Naive thymus-derived CD8-positive, alpha-beta T cell (primary cell): ENCODE measurements around the gene COX6B2. TPM values are rescaled to one million over a fixed set of nuclear protein-coding genes. Genes with fewer than 3 reads are reported as not detected.

Experiments
- ATAC-seq, 2 donors: fragments of 150-1000 bp; cut with Tn5 transposase in 1 of 2; sonication (Bioruptor Pico), chemical (Tn5 transposase) in 1 of 2; 1 replicate in 1 of 2; 2 replicates in 1 of 2; pipeline ENCODE4 v1.10.0; 2021; ENCODE audit warnings: mild to moderate bottlenecking in 2 of 2, moderate library complexity in 2 of 2
- POLR2A ChIA-PET: fragments of 350-600 bp; sonication (Branson Sonifier 250); formaldehyde crosslinking; loops from one replicate; lab custom pipeline; 2021; ENCODE audit warnings: antibody characterized with exemption; lab: Charles Lee
- DNase-seq, 10 donors: peaks; one replicate each; pipeline versions ENCODE4 v3.0.0 to v3.0.0-alpha.2; 2020 to 2022
- H3K27ac Mint-ChIP-seq, 10 donors: one replicate each; pipeline ENCODE4 v1.8.0; 2020 to 2022; ENCODE audit warnings: mild to moderate bottlenecking in 10 of 10, mixed read lengths in 10 of 10, moderate library complexity in 4 of 10, inconsistent platforms in 1 of 10
- H3K27me3 Mint-ChIP-seq, 5 donors: one replicate each; pipeline ENCODE4 v1.8.0; 2021 to 2022; ENCODE audit warnings: mixed read lengths in 5 of 5
- H3K36me3 Mint-ChIP-seq, 3 donors: one replicate each; pipeline ENCODE4 v1.8.0; 2020 to 2022; ENCODE audit warnings: mixed read lengths in 3 of 3, mild to moderate bottlenecking in 2 of 3, inconsistent platforms in 1 of 3
- H3K4me1 Mint-ChIP-seq, 4 donors: one replicate each; pipeline ENCODE4 v1.8.0; 2021 to 2022; ENCODE audit warnings: mixed read lengths in 4 of 4
- H3K4me3 Mint-ChIP-seq, 10 donors: one replicate each; pipeline ENCODE4 v1.8.0; 2020 to 2022; ENCODE audit warnings: mild to moderate bottlenecking in 10 of 10, mixed read lengths in 10 of 10, moderate library complexity in 6 of 10, inconsistent platforms in 1 of 10
- H3K9me3 Mint-ChIP-seq, 9 donors: one replicate each; pipeline ENCODE4 v1.8.0; 2020 to 2022; ENCODE audit warnings: mixed read lengths in 9 of 9, mild to moderate bottlenecking in 3 of 9, inconsistent platforms in 1 of 9, moderate library complexity in 1 of 9
- polyA plus RNA-seq, 3 donors: library from polyadenylated mRNA; unstranded; fragments of 300-500 nt; fragmentation: Illumina TruSeq; gene quantifications; one replicate each; pipeline ENCODE4 v1.2.3, GENCODE V29; 2021
- total RNA-seq, 8 experiments: library from RNA in 2 of 8; stranded (reverse) in 2 of 8; gene quantifications; one replicate each; pipeline ENCODE4 v1.2.3 and lab custom pipeline; 2021 to 2026

Gene COX6B2
- total and polyA plus RNA-seq, 5 experiments from 2014 or later: not detected

GRCh38 chr19:55314396-55314795, 40.1 kb downstream of the COX6B2 start:
- H3K27ac Mint-ChIP-seq: peak overlapping the region in 1 of 10 donors; percentile 37
- ATAC-seq (no peak), DNase-seq (no peak)
- POLR2A ChIA-PET: interaction anchor here (0.8 kb wide), 1 partner anchor 91 kb away, joined by 3 read pairs; no protein-coding TSS in a partner anchor
- H3K4me3 Mint-ChIP-seq: no peak overlapping the region
- peaks cover 0 to 3% (median 0%) of the 10 kb centered on the region in 4 donors for H3K4me1 Mint-ChIP-seq
- H3K27me3 Mint-ChIP-seq: no peaks in the 10 kb centered on the region
- peaks cover 0 to 3% (median 0%) of the 10 kb centered on the region in 9 donors for H3K9me3 Mint-ChIP-seq
- peaks cover 0 to 3% (median 0%) of the 10 kb centered on the region in 3 donors for H3K36me3 Mint-ChIP-seq

GRCh38 chr19:55312621-55313512, 41.7 kb downstream of the COX6B2 start:
- H3K9me3 Mint-ChIP-seq: peaks cover 0 to 3% (median 0%) of the 10 kb centered on the region in 9 donors
- H3K4me1 Mint-ChIP-seq: peaks cover 0 to 3% (median 0%) of the 10 kb centered on the region in 4 donors
- peaks cover 0 to 3% (median 2%) of the 10 kb centered on the region in 3 donors for H3K36me3 Mint-ChIP-seq
- H3K27ac Mint-ChIP-seq: no peak overlapping the region
- POLR2A ChIA-PET: interaction anchor here (1.0 to 1.9 kb wide), 2 partner anchors 11 to 26 kb away, joined by 3 to 4 read pairs; no protein-coding TSS in a partner anchor
- no peak overlapping the region for H3K4me3 Mint-ChIP-seq
- DNase-seq (no peak), ATAC-seq (no peak)
- H3K27me3 Mint-ChIP-seq: no peaks in the 10 kb centered on the region

DNA sequence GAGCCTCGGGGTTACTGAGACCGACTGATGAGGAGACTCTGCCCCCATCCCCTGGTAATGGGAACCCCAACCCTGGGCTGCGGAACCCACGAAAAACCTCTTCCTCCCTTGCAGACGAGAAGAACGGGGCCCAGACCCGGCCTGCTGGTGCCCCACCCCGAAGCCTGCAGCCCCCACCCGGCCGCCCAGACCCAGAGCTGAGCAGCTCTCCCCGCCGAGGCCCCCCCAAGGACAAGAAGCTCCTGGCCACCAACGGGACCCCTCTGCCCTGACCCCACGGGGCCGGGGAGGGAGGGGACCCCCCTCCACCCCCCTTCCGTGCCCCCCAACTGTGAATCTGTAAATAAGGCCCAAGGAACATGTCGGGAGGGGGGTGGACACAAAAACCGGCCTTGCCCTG, 42.7 kb downstream of the COX6B2 start:
- Mint-ChIP-seq H3K9me3 (peaks cover 0 to 3% (median 0%) of the 10 kb centered on the region in 9 donors), H3K36me3 (peaks cover 0 to 3% (median 2%) of the 10 kb centered on the region in 3 donors), H3K4me1 (peaks cover 0 to 3% (median 0%) of the 10 kb centered on the region in 4 donors), H3K4me3 (no peak overlapping the region), H3K27ac (no peak overlapping the region), H3K27me3 (no peaks in the 10 kb centered on the region)
- no peak for DNase-seq
- POLR2A ChIA-PET: interaction anchor here (1.9 kb wide), 1 partner anchor 27 kb away, joined by 4 read pairs; no protein-coding TSS in a partner anchor
- ATAC-seq: no peak

DNA sequence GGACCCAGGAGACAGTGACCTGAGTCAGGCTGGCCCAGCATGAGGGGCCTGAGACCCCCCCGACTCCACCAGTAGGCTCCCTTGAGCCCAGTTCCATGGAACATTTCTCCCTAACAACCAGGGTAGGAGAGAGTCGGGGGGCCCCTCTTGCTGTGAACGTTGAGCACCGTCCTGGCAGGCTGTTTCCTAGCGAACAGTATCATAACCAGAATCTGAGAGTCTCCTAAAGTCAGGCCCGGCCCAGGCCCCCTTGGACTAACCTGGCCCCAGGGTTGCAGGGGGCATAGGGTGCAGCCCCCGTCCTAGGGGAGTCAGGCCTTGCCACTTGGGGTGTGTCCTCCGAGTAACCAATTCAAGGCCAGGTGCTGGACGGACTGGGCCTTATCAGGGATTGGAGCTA, 43.1 kb downstream of the COX6B2 start:
- Mint-ChIP-seq H3K4me3 (no peak overlapping the region), H3K36me3 (peaks cover 0 to 3% (median 2%) of the 10 kb centered on the region in 3 donors), H3K9me3 (peaks cover 0 to 3% (median 0%) of the 10 kb centered on the region in 9 donors), H3K4me1 (peaks cover 0 to 3% (median 0%) of the 10 kb centered on the region in 4 donors), H3K27ac (no peak overlapping the region), H3K27me3 (no peaks in the 10 kb centered on the region)
- DNase-seq: no peak
- POLR2A ChIA-PET: no interaction called here
- ATAC-seq: no peak

DNA sequence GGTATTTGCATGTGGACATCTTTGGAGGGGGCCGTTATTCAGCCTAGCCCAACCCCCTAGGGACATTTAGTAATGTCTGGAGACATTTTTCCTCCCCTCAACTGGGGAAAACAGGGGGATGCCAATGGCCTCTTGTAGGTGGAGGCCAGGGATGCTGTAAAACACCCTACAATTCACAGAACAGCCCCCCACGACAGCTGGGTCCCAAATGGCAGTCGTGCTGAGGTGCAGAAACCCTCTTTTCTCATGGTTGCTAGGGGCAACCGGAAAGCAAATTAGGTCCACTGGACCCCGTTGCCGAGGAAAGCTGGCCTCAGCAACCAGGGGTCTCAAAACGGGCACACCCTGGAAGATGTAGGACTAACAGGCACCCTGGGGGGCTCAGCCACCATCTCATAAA, 44.0 kb downstream of the COX6B2 start:
- peaks cover 0 to 3% (median 1%) of the 10 kb centered on the region in 4 donors for H3K4me1 Mint-ChIP-seq
- no peaks in the 10 kb centered on the region for H3K27me3 Mint-ChIP-seq
- H3K27ac Mint-ChIP-seq: no peak overlapping the region
- no peak for DNase-seq
- H3K36me3 Mint-ChIP-seq: peaks cover 0 to 3% (median 2%) of the 10 kb centered on the region in 3 donors
- no peak for ATAC-seq
- POLR2A ChIA-PET: no interaction called here
- H3K9me3 Mint-ChIP-seq: peaks cover 0 to 3% (median 0%) of the 10 kb centered on the region in 9 donors
- H3K4me3 Mint-ChIP-seq: no peak overlapping the region

- ATAC-seq: no peak
- Mint-ChIP-seq H3K9me3 (peaks cover 0 to 3% (median 0%) of the 10 kb centered on the region in 9 donors), H3K27me3 (no peaks in the 10 kb centered on the region), H3K4me1 (peaks cover 0 to 6% (median 2%) of the 10 kb centered on the region in 4 donors), H3K4me3 (no peak overlapping the region), H3K36me3 (peaks cover 0 to 3% (median 2%) of the 10 kb centered on the region in 3 donors), H3K27ac (no peak overlapping the region)
- DNase-seq: no peak
- POLR2A ChIA-PET: no interaction called here
These were observed 45.1 kb downstream of the COX6B2 start for GRCh38 chr19:55309448-55309847.

DNA sequence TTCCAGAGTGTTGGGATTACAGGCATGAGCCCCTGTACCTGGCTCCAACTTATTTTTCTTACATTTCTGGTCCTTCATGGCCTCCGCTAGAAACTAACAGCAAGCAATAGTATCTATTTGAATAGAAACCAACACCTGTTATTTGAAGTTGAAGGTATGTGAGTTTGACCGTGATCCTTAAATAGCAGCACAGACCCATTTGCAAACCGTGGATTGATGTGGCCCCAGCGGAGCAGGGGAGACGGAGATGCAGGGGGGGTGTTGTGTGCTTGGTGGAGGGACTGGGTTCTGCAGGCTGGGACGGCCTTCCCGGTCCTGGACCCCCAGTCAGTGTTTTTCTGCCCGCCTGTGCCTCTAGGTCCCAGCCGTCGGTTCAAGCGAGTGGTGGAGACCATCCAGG, 46.2 kb downstream of the COX6B2 start:
- ATAC-seq (no peak), DNase-seq (no peak)
- no peak overlapping the region for H3K27ac Mint-ChIP-seq
- peaks cover 0 to 2% (median 0%) of the 10 kb centered on the region in 9 donors for H3K9me3 Mint-ChIP-seq
- peaks cover 0 to 6% (median 2%) of the 10 kb centered on the region in 4 donors for H3K4me1 Mint-ChIP-seq
- peaks cover 0 to 3% (median 2%) of the 10 kb centered on the region in 3 donors for H3K36me3 Mint-ChIP-seq
- no peaks in the 10 kb centered on the region for H3K27me3 Mint-ChIP-seq
- no peak overlapping the region for H3K4me3 Mint-ChIP-seq
- POLR2A ChIA-PET: no interaction called here

DNA sequence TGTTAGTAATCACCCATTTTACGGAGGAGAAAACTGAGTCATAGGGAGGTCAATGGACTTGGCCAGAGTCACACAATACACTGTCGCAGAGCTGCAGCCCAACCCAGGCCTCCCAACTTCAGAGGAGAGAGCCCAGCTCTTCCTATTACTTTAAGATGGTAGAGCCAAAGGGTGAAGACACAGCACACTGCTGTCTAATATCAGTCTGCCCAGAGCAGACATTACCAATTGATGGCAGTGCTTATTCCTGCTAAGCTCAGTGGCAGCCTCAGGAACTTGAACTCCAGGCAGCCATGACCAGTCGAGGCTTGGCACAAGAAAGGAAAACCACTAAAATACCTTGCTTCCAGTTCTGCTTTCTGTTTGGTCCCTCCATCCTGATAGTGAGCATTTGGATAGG, 47.8 kb downstream of the COX6B2 start:
- POLR2A ChIA-PET: no interaction called here

DNA sequence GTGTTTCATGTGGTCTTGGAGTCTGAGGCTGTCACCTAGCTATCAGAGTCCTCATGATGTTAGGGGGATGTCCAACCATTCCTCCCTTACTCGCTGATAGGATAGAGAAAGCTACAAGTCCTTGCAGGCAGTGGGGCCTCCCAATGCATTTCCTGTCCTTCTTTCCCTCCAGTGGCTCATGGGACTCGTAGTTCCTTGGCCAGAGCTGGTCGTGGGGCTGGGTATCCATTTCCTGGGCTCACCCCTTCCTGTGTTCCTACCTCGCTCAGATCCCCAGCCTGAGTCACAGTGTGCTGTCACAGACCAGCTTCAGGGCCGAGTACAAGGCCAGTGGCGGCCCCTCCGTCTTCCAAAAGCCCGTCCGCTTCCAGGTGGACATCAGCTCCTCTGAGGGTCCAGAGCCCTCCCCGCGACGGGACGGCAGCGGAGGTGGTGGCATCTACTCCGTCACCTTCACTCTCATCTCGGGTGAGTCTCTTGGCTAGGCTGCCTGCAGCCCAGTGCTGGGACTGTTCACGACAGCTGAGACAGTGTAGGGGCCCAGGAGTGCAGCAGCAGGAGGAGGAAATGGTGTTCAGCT, 48.4 kb downstream of the COX6B2 start:
- DNase-seq: no peak
- no peak overlapping the region for H3K27ac Mint-ChIP-seq
- peak overlapping the region in 1 of 10 donors; percentile 69 for H3K4me3 Mint-ChIP-seq
- no peaks in the 10 kb centered on the region for H3K27me3 Mint-ChIP-seq
- H3K36me3 Mint-ChIP-seq: peaks cover 0 to 3% (median 2%) of the 10 kb centered on the region in 3 donors
- POLR2A ChIA-PET: no interaction called here
- no peak for ATAC-seq
- H3K9me3 Mint-ChIP-seq: no peaks in the 10 kb centered on the region
- H3K4me1 Mint-ChIP-seq: peaks cover 7 to 14% (median 11%) of the 10 kb centered on the region in 4 donors

More for the DNA sequence above, 47.8 kb downstream of the COX6B2 start:
- no peaks in the 10 kb centered on the region for H3K9me3 Mint-ChIP-seq
- H3K27ac Mint-ChIP-seq: peak overlapping the region in 1 of 10 donors; percentile 24
- DNase-seq: no peak
- no peak overlapping the region for H3K4me3 Mint-ChIP-seq
- H3K27me3 Mint-ChIP-seq: no peaks in the 10 kb centered on the region
- ATAC-seq: no peak
- H3K4me1 Mint-ChIP-seq: peaks cover 5 to 12% (median 7%) of the 10 kb centered on the region in 4 donors
- peaks cover 0 to 3% (median 2%) of the 10 kb centered on the region in 3 donors for H3K36me3 Mint-ChIP-seq

- peaks cover 0 to 3% (median 2%) of the 10 kb centered on the region in 3 donors for H3K36me3 Mint-ChIP-seq
- peak overlapping the region in 1 of 10 donors; percentile 28 for H3K4me3 Mint-ChIP-seq
- peak overlapping the region in 7 of 10 donors; percentile 34 to 89 (median 78) for H3K27ac Mint-ChIP-seq
- H3K9me3 Mint-ChIP-seq: no peaks in the 10 kb centered on the region
- ATAC-seq: peak; percentile 54 to 68
- H3K27me3 Mint-ChIP-seq: no peaks in the 10 kb centered on the region
- POLR2A ChIA-PET: no interaction called here
- peaks cover 7 to 14% (median 11%) of the 10 kb centered on the region in 4 donors for H3K4me1 Mint-ChIP-seq
- peak in 9 of 10 donors; percentile 28 to 79 (median 48) for DNase-seq
These were observed 49.0 kb downstream of the COX6B2 start for GRCh38 chr19:55305491-55305890.

DNA sequence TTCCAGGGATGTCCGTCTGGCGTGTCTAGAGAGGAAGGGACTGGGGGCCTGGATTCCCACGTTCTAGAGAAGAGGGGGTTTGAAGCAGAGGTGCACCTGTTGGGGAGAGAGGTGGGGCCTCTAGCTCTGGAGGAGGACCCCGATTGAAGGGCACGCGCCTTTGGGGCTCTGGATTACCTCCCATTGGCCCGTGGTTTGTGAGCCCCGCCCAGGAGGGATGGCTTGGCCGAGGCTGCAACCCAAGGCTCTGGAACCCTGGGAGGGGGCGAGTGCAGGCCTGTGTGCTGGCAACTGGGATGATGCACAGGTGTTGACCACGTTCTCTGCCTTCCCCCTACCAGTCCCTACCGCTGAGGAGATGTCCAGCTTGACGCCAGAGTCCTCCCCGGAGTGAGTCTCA, 49.5 kb downstream of the COX6B2 start:
- POLR2A ChIA-PET: no interaction called here
- DNase-seq (no peak), ATAC-seq (no peak)
- peak overlapping the region in 3 of 10 donors; percentile 34 to 78 (median 56) for H3K27ac Mint-ChIP-seq
- no peak overlapping the region for H3K4me3 Mint-ChIP-seq
- no peaks in the 10 kb centered on the region for H3K9me3 Mint-ChIP-seq
- peaks cover 0 to 2% (median 0%) of the 10 kb centered on the region in 5 donors for H3K27me3 Mint-ChIP-seq
- peaks cover 0 to 2% (median 0%) of the 10 kb centered on the region in 3 donors for H3K36me3 Mint-ChIP-seq
- peaks cover 5 to 14% (median 11%) of the 10 kb centered on the region in 4 donors for H3K4me1 Mint-ChIP-seq

- Mint-ChIP-seq H3K27me3 (peaks cover 0 to 3% (median 0%) of the 10 kb centered on the region in 5 donors), H3K4me1 (peaks cover 5 to 14% (median 11%) of the 10 kb centered on the region in 4 donors), H3K36me3 (peaks cover 0 to 2% (median 0%) of the 10 kb centered on the region in 3 donors), H3K4me3 (no peak overlapping the region), H3K9me3 (no peaks in the 10 kb centered on the region), H3K27ac (no peak overlapping the region)
- DNase-seq: no peak
- ATAC-seq: no peak
- POLR2A ChIA-PET: interaction anchor here (1.1 kb wide), 1 partner anchor 51 kb away, joined by 3 read pairs; no protein-coding TSS in a partner anchor
These were observed 50.1 kb downstream of the COX6B2 start for GRCh38 chr19:55304279-55304978.
